ENCODE data around the gene RPL19.

GRCh38 chr17:39218906-39219305 lies 18.8 kb downstream of the RPL19 start:
- no peak for TF ChIP-seq POLR2AphosphoS5 (IDR thresholded peaks at IDR 0.05; ENCODE audit: low read depth)
- TF ChIP-seq, protein P1, sequence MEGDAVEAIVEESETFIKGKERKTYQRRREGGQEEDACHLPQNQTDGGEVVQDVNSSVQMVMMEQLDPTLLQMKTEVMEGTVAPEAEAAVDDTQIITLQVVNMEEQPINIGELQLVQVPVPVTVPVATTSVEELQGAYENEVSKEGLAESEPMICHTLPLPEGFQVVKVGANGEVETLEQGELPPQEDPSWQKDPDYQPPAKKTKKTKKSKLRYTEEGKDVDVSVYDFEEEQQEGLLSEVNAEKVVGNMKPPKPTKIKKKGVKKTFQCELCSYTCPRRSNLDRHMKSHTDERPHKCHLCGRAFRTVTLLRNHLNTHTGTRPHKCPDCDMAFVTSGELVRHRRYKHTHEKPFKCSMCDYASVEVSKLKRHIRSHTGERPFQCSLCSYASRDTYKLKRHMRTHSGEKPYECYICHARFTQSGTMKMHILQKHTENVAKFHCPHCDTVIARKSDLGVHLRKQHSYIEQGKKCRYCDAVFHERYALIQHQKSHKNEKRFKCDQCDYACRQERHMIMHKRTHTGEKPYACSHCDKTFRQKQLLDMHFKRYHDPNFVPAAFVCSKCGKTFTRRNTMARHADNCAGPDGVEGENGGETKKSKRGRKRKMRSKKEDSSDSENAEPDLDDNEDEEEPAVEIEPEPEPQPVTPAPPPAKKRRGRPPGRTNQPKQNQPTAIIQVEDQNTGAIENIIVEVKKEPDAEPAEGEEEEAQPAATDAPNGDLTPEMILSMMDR (conservative IDR thresholded peaks at IDR 0.05; ENCODE audit: low read depth in 2 of 2): no peak
- TF ChIP-seq CREB1 (CRISPR knock-in tag; IDR thresholded peaks at IDR 0.05; ENCODE audit: low read depth): no peak
- TF ChIP-seq REST (IDR thresholded peaks at IDR 0.05; ENCODE audit: unreplicated experiment): no peak
- TF ChIP-seq NANOG (IDR thresholded peaks at IDR 0.05; ENCODE audit: borderline replicate concordance): no peak
- no peak for TF ChIP-seq EZH2 (IDR thresholded peaks at IDR 0.05; ENCODE audit: low read depth, unreplicated experiment)
- TF ChIP-seq ETS1 (IDR thresholded peaks at IDR 0.05): no peak
- no peak for TF ChIP-seq EZH2phosphoT487 (IDR thresholded peaks at IDR 0.05; ENCODE audit: unreplicated experiment)
- no peak for TF ChIP-seq JUNB (IDR thresholded peaks at IDR 0.05; ENCODE audit: unreplicated experiment)
- TF ChIP-seq ZNF114 (CRISPR knock-in tag; IDR thresholded peaks at IDR 0.05): no peak
- no peak for TF ChIP-seq ZNF331 (CRISPR knock-in tag; IDR thresholded peaks at IDR 0.05; ENCODE audit: low read depth)
- no peak for TF ChIP-seq STAT1 (IDR thresholded peaks at IDR 0.05; ENCODE audit: unreplicated experiment)
